ENCODE data around the gene CFAP99.
A peak's percentile ranks its signal among the peaks of the same experiment; 100 is the strongest.
"Not testable (repeated sequence)": the region's sequence is repeated elsewhere in the genome, so short reads cannot be mapped to it uniquely, and the experiment has no call there.

CFAP99 gene

GRCh38 chr4:2418650-2419571 is at the start of gene CFAP99:
TSS of gene CFAP99 (plus strand) at chr4:2418955.
- DNase-seq = peak; percentile 90 to 92

GRCh38 chr4:2370597-2371320 is 48.0 kb upstream of the CFAP99 start:
- no peak for DNase-seq

- no peak for DNase-seq
Measured at GRCh38 chr4:2371765-2372487, 46.8 kb upstream of the CFAP99 start.

- no peak for DNase-seq
Measured at GRCh38 chr4:2372488-2373030, 46.2 kb upstream of the CFAP99 start.

- no peak for DNase-seq
Measured at GRCh38 chr4:2373532-2373931, 45.2 kb upstream of the CFAP99 start.

DNA sequence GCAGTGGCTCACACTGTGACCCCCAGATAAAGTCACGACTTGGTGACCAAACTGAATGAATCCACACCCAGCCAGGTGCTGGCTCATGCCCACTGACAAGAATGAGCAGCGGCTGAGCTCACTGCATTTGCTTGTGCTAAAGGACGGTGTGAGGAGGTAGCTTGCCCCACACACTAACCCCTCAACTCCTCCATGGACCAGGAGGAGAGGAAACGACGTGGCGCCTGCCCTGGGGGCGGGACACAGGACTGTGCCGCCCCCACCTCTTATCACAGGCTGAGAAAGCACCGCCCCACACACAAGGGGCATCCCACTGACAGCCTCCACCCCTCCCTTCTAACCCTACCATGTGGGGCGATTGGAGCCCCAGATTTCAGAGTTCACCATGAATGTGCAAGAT is 43.3 kb upstream of the CFAP99 start:
- DNase-seq = no peak

- no peak for DNase-seq
Measured at GRCh38 chr4:2377241-2377640, 41.5 kb upstream of the CFAP99 start.

GRCh38 chr4:2378401-2378800 is 40.4 kb upstream of the CFAP99 start:
- DNase-seq = no peak

DNA sequence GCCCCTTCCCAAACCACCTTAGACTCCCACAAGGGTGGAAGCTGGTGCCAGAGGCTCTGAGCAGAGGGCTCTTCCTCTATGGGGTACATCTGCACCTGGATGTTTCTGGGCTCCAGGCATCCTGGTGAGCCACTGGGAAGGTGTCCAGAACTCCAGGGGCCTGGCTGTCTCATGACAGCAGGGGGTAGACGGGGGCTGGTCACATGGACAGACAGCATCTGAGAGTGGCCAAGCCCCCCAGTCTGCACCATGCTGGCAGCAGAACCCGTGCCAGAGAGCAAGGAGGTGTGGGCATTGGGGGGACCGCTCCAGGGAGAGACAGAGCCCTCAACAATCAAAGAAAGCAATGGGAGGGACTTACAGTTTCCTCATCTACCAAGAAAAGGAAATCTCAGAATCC is 39.9 kb upstream of the CFAP99 start:
- DNase-seq = no peak

DNA sequence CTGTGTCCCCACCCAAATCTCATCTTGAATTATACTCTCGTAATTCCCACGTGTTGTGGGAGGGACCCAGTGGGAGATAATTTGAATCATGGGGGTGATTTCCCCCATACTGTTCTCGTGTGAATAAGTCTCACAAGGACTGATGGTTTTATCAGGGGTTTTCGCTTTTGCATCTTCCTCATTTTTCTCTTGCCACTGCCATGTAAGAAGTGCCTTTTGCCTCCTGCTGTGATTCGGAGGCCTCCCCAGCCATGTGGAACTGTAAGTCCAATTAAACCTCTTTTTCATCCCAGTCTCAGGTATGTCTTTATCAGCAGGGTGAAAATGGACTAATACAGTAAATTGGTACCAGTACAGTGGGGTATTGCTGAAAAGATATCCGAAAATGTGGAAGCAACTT is 38.2 kb upstream of the CFAP99 start:
- DNase-seq = not testable (repeated sequence)

GRCh38 chr4:2382769-2383202 is 36.0 kb upstream of the CFAP99 start:
- DNase-seq = not testable (repeated sequence)

- DNase-seq = not testable (repeated sequence)
Measured at GRCh38 chr4:2383220-2383631, 35.5 kb upstream of the CFAP99 start.

DNA sequence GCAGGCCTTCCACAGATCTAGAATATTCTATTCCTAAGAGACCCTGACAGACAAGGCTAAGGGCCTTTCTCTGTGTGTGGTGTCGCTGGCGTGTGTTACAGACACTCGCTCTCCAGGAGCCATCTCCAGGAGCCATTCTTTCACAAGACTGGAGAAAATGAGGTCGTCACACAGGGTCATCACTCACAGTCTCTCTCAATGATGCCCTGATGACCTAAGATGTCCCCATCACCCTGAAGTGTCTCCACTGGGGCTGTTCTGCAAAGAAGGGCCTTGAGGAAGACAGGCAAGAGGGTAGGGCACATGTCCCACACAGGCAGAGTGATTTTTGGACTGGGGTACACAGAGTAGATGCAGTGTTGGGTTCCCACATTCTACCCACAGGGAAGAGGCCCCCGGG is 35.0 kb upstream of the CFAP99 start:
- DNase-seq = no peak

DNA sequence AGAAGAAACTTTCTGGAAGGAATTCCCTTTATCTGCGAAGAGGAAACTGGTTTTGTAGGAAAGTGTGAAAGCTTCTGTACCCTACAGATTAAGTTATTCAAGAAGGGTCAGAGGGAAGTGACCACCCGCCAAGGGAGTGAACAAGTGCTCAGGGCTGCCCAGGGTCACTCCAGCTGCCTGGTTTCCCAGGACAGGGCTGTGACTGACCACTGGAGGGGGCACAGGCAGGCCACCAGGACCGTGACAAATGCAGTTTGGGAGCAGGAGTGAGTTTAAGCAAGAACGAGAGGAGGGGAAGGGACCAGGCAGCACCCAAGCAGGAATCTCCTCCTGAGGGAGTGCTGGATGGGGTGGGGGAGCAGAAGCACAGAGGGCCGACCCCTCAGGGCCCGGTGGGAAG is 34.5 kb upstream of the CFAP99 start:
- no peak for DNase-seq

- no peak for DNase-seq
Measured at GRCh38 chr4:2385516-2385915, 33.2 kb upstream of the CFAP99 start.

DNA sequence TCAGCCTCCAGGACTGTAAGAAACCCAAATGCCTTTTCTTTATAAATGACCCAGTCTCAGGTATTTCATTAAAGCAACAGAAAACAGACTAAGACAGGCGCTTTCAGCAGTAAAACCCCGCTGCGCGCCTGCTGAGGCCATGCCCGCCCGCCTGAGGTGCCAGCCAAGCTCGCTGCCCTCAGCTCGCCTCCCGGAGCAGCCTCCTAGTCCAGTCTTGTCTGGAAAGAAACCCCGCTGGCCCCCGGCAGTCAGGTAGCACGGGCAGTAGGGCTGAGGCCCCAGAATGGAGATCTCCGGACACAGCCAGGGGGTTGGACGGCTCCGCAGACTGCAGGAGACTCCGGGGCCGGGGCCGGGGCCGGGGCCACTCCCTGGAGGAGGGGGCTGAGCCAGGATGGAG is 32.0 kb upstream of the CFAP99 start:
- no peak for DNase-seq

- no peak for DNase-seq
Measured at GRCh38 chr4:2387218-2387617, 31.5 kb upstream of the CFAP99 start.

GRCh38 chr4:2387829-2388228 is 30.9 kb upstream of the CFAP99 start:
- DNase-seq = no peak

DNA sequence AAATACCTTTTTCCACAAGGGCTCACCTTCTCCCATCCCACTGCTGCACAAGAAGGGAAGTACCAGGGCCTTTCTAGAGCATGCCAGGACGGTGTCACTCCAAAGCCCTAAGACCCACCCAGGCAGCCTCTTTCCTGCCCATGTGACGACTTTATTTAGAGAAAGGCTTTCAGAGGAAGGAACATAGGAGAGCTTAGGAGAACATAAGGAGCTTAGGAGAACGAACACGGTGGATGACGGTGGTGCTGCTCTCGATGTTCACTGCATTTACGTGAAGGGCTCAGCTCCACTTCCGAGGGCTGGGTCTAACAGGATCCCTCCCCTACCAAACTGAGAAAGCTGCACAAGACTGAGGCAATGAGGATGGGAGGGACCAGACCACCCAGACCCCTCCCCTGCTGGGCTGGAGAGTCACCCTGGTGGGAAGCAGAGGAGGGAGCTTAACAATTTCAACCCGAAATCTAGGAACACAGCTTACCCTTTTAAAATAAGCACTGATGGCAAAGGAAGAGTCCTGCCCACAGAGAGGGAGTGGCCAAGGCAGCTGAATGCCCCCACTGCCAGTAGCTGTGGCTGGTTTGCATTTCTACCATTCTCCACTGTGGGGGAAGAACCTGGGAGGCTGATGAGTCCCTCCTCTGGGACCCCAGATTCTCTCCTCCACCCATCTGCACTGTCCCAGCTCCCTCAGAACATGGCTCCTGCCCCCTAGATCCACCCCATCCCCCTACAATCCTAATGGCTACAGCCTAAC is 30.1 kb upstream of the CFAP99 start:
- DNase-seq = no peak

GRCh38 chr4:2389691-2390090 is 29.1 kb upstream of the CFAP99 start:
- DNase-seq = no peak

GRCh38 chr4:2390146-2390545 is 28.6 kb upstream of the CFAP99 start:
- DNase-seq = no peak

GRCh38 chr4:2390784-2391421 is 27.9 kb upstream of the CFAP99 start:
- DNase-seq = no peak
